Fibroblast of skin of back (primary cell): ENCODE data around the gene IGSF23.
"Not testable (repeated sequence)": the region's sequence is repeated elsewhere in the genome, so short reads cannot be mapped to it uniquely, and the experiment has no call there.

ENCODE experiments used
- DNase-seq: peaks from one replicate; pipeline ENCODE4 v3.0.0-alpha.2; 2013

IGSF23 gene

GRCh38 chr19:44668985-44669764 lies 55.8 kb downstream of the IGSF23 start:
- DNase-seq, result no peak

- DNase-seq, result not testable (repeated sequence)
These were observed 56.7 kb downstream of the IGSF23 start for GRCh38 chr19:44670027-44670426.

- DNase-seq, result no peak
These were observed 58.0 kb downstream of the IGSF23 start, which contains the start of gene CEACAM19 for GRCh38 chr19:44671400-44671799. Gene CEACAM19, plus strand, starts transcription at chr19:44671482. Its CDS starts 450 bp downstream, at chr19:44671932.

GRCh38 chr19:44672226-44672625 lies 58.9 kb downstream of the IGSF23 start:
- no peak for DNase-seq

- no peak for DNase-seq
These were observed 60.1 kb downstream of the IGSF23 start for GRCh38 chr19:44673510-44673909.

- DNase-seq, result no peak
These were observed 62.2 kb downstream of the IGSF23 start for GRCh38 chr19:44675521-44675920.

- DNase-seq, result peak; percentile 82
These were observed 63.9 kb downstream of the IGSF23 start for GRCh38 chr19:44677019-44677811.

- no peak for DNase-seq
These were observed 67.2 kb downstream of the IGSF23 start for GRCh38 chr19:44680536-44680935.

- no peak for DNase-seq
These were observed 68.8 kb downstream of the IGSF23 start for GRCh38 chr19:44681992-44682790.

GRCh38 chr19:44682807-44683206 lies 69.4 kb downstream of the IGSF23 start:
- no peak for DNase-seq

- no peak for DNase-seq
These were observed 70.3 kb downstream of the IGSF23 start for GRCh38 chr19:44683434-44684210.

GRCh38 chr19:44684396-44684795 lies 71.0 kb downstream of the IGSF23 start:
- not testable (repeated sequence) for DNase-seq

- DNase-seq, result peak; percentile 97
These were observed 71.8 kb downstream of the IGSF23 start for GRCh38 chr19:44684892-44685863.

GRCh38 chr19:44685877-44686276 lies 72.5 kb downstream of the IGSF23 start:
- peak; percentile 65 for DNase-seq
